IPS-NIHi7 (cell line): ENCODE data around the gene RANBP10.

Experiments used
- DNase-seq: peaks from one replicate; pipeline ENCODE4 v3.0.0; 2012; ENCODE audit warnings: mixed read lengths; ENCODE audit errors: extremely low spot score

Gene RANBP10

DNA sequence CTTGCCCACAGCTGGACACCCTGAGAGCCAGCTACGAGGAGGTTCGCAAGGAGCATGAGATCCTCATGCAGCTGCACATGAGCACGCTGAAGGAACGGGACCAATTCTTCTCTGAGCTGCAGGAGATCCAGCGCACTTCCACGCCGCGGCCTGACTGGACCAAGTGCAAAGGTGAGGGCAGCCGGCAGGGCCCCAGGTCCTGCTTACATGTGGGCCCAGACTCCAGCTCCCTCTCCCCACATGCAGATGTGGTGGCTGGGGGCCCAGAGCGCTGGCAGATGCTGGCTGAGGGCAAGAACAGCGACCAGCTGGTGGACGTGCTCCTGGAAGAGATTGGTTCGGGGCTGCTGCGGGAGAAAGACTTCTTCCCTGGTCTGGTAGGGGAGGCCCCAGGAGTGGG is 19.5 kb upstream of the RANBP10 start:
- DNase-seq = no peak

GRCh38 chr16:67825119-67825518 is 18.8 kb upstream of the RANBP10 start:
- DNase-seq = no peak

- no peak for DNase-seq
Measured at GRCh38 chr16:67822511-67822910, 16.2 kb upstream of the RANBP10 start.

DNA sequence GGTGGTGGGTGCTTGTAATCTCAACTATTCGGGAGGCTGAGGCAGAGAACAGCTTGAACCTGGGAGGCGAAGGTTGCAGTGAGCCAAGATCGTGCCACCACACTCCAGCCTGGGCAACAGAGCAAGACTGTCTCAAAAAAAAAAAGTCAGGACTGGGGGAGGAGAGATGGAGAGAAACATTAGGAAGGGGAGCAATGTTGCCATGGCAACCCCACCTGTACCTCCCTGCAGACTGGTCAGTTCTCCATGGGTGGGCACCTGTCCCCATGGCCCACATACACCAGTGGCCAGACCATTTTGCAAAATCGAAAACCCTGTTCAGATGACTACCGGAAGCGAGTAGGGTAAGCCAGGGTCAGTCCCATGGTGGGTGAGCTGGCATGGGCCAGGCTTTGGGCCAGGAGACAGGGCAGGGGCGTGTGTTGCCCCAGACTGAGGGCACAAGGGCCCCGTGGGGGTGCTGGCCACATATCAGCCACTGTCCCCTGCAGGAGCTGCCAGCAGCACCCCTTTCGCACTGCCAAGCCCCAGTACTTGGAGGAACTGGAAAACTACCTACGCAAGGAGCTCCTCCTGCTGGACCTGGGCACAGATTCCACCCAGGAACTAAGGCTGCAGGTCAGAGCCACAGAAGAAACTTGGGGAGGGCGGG is 14.4 kb upstream of the RANBP10 start:
- no peak for DNase-seq

- no peak for DNase-seq
Measured at GRCh38 chr16:67814567-67814966, 8.2 kb upstream of the RANBP10 start.

- DNase-seq = no peak
Measured at GRCh38 chr16:67811899-67812298, 5.5 kb upstream of the RANBP10 start.

- DNase-seq = no peak
Measured at GRCh38 chr16:67807148-67807682, 855 bp upstream of the RANBP10 start.

- peak; percentile 31 for DNase-seq
Measured at GRCh38 chr16:67805718-67806427, 487 bp downstream of the RANBP10 start.

DNA sequence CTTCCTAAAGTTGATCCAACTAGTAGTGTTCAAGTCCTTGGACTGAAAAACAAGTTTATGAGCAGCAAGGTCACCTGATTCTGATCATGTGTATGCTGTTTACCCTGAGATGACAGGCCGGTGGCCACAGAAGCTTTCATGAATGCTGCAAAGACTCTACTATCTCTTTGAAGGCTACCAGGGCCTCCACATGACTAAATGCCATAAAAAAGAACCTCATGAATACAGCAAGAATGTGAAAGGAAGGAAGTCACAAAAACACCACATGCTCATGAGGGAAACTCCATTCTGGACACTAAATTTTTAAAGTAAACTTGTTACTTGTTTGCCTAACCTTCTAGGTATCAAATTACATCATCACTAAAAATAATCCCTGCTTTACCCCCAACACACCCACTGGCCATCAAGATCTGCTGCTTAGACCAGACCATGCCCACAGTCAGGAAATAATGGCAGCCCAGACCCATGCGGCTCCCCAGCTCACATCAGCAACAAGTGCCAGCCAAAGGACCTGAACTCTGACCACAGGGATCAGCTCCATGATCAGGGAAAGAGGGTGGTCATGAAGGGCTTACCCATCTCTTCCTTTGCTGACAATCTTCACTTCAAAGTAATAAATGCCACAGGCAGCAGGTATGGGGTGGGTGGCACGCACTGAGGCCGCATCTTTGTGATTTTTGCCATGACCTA is 1.4 kb downstream of the RANBP10 start:
- DNase-seq = no peak

GRCh38 chr16:67803894-67804293 is 2.5 kb downstream of the RANBP10 start:
- no peak for DNase-seq

DNA sequence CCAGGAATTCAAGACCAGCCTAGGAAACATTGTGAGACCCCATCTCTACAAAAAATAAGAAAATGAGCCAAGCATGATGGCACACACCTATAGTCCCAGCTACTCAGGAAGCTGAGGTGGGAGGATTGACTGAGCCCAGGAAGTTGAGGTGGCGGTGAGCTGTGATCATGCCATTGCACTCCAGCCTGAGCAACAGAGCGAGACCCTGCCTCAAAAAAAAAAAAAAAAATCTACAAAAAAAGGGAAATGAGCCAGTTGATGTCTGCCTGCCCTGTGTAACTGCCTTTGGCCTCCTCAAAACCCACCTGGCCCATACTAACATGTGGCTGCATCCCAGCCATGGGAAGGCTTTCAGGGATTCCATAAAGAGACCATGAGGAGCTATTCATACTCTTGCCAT is 4.5 kb downstream of the RANBP10 start:
- DNase-seq = no peak

DNA sequence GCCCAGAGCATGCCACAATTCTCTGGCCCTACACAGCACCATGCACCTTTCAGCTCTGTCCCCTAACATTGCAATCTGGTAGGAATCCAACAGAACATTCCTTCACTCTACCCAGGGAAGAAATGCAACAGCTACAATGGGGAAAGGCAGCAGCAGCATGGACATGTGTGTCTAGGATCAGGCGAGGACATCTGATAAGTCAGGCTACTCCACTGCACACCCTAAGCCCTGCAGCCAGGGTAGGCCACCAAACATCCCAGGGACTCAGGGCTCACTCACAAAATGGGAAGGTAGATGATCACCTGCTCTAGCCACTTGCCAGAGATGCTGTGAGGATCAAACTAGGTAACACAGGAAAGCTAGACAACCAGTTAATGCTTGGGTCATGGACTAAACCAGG is 5.1 kb downstream of the RANBP10 start:
- no peak for DNase-seq

GRCh38 chr16:67800338-67800926 is 5.9 kb downstream of the RANBP10 start:
- peak; percentile 4 for DNase-seq

DNA sequence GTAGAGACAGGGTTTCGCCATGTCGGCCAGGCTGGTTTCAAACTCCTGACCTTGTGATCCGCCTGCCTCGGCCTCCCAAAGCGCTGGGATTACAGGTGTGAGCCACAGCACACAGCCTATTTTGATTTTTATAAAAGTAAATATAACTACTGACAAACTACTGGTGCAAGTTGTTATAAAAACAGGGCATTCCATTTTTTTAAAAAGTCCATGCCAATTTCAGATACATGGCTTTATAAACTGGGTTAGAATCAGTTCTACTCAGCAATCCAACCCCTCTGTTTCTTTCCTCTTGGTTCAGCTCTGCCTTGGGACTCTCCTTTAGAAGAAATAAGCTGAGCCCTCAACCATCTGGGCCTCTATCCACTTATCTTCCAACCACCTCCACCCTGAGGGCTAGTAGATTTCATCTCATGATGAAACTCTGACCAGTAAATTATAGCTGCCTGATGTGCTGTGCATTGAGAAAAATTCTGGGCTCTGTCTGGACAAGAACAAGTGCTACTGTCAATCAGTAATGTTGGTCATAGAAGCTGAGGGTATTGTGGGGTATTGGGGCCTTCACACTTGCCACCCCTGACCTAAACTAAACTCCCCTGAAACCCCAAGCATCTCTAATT is 10.2 kb downstream of the RANBP10 start:
- no peak for DNase-seq

DNA sequence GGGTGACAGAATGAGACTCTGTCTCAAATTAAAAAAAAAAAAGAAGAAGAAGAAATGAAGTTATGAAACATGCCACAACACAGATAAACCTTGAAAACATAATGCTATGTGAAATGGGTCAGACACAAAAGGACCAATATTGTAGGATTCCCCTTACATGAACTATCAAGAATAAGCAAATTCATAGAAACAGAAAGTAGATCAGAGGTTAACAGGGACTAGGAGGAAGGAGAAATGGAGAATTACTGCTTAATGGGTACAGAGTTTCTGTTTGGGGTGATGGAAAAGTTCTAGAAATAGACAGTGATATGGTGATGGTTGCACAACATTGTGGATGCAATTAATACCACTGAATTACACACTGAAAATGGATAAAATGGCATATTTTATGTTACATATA is 16.3 kb downstream of the RANBP10 start:
- no peak for DNase-seq

GRCh38 chr16:67786491-67786890 is 19.9 kb downstream of the RANBP10 start:
- no peak for DNase-seq

- peak; percentile 7 for DNase-seq
Measured at GRCh38 chr16:67783353-67783725, 23.0 kb downstream of the RANBP10 start.

GRCh38 chr16:67782567-67783352 is 23.6 kb downstream of the RANBP10 start:
- DNase-seq = no peak

DNA sequence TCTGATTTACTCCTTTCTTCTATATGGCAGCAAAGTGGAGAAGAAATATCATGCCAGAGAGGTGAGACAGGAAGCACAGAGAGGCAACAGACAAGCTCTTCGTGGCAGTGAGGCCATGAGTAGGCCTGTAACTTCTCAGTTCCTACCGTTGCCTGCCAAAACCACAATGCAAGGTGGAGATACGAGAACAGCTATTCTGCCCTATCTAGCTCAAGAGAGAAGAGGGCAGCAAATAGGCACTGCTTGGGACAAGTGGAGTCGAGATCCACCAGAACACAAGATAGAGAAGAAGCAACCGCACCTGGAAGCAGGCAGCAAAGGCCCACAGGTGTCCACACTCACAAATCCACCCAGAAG is 24.8 kb downstream of the RANBP10 start:
- no peak for DNase-seq

GRCh38 chr16:67780847-67781564 is 25.4 kb downstream of the RANBP10 start:
- DNase-seq = no peak
